Gastrocnemius medialis (tissue), 4 donors: ENCODE measurements around the gene RAB6B. TPM values are rescaled to one million over a fixed set of nuclear protein-coding genes. Genes with fewer than 3 reads are reported as not detected.
A peak's percentile ranks its signal among the peaks of the same experiment; 100 is the strongest.

Experiments used
- ATAC-seq, 2 donors: fragments of 150-250 bp; one replicate each; pipeline ENCODE4 v1.9.1; 2016
- DNase-seq, 2 donors: peaks; one replicate each; pipeline ENCODE4 v3.0.0-alpha.2; 2019
- H3K27ac ChIP-seq, 4 donors: fragments of 200-600 bp; sonication (generic); 1 replicate in 1 of 4; 2 replicates in 3 of 4; pipeline ENCODE4 v1.5.1; 2016 to 2018; ENCODE audit warnings: mild to moderate bottlenecking in 2 of 4, moderate library complexity in 1 of 4
- H3K27me3 ChIP-seq, 3 donors: fragments of 200-600 bp; sonication (generic) in 2 of 3; 1 replicate in 1 of 3; 2 replicates in 2 of 3; pipeline versions ENCODE4 v1.5.1 to v1.6.0; 2016 to 2019; ENCODE audit warnings: mild to moderate bottlenecking in 1 of 3, moderate library complexity in 1 of 3
- H3K36me3 ChIP-seq, 2 donors: fragments of 200-600 bp; sonication (generic) in 1 of 2; one replicate each; pipeline ENCODE4 v1.5.1; 2017 to 2018
- H3K4me1 ChIP-seq, 2 donors: fragments of 200-600 bp; sonication (generic) in 1 of 2; one replicate each; pipeline ENCODE4 v1.5.1; 2016 to 2017; ENCODE audit warnings: mild to moderate bottlenecking in 2 of 2
- H3K4me3 ChIP-seq, 4 donors: fragments of 200-600 bp; sonication (generic) in 3 of 4; 1 replicate in 1 of 4; 2 replicates in 3 of 4; pipeline ENCODE4 v1.5.1; 2016 to 2019; ENCODE audit warnings: mild to moderate bottlenecking in 2 of 4
- H3K9me3 ChIP-seq, 3 donors: fragments of 200-600 bp; sonication (generic) in 2 of 3; 1 replicate in 1 of 3; 2 replicates in 2 of 3; pipeline ENCODE4 v1.5.1; 2016 to 2019
- CTCF ChIP-seq, 5 experiments: fragments of 450-650 bp in 3 of 5; fragments of 200-600 bp in 2 of 5; sonication (generic) in 2 of 5; IDR thresholded peaks in 4 of 5; conservative IDR thresholded peaks in 1 of 5; 1 replicate in 4 of 5; 2 replicates in 1 of 5; pipeline ENCODE4 v1.5.1; 2016 to 2019; ENCODE audit warnings: antibody characterized with exemption in 5 of 5, mild to moderate bottlenecking in 3 of 5, moderate library complexity in 3 of 5
- POLR2A ChIP-seq, 2 donors: fragments of 450-650 bp; IDR thresholded peaks; one replicate each; pipeline ENCODE4 v1.6.1; 2017; ENCODE audit warnings: antibody characterized with exemption in 2 of 2, mild to moderate bottlenecking in 2 of 2, moderate library complexity in 2 of 2
- in situ Hi-C, 4 donors: fragments of 200-750 bp; cut with MboI; loops; one replicate each; pipeline versions ENCODE4 v1.15.0 to v1.8.0; 2017; ENCODE audit warnings: low sequenced_read_pairs in 4 of 4
- intact Hi-C: fragments of 100-400 bp; cut with DNase I; formaldehyde crosslinking; loops from one replicate; pipeline ENCODE4 v1.15.1; 2023; ENCODE audit warnings: low total_unique reads
- total RNA-seq, 4 donors: library from RNA; depleted of rRNA; stranded (reverse); fragments of >200 nt; gene quantifications; one replicate each; pipeline versions ENCODE4 v1.1.0 to v1.2.3, GENCODE V29; 2016

RAB6B gene
- total RNA-seq, 4 donors from 2014 or later: 0.31 to 1.1 (median 0.72) TPM

GRCh38 chr3:133825969-133826727 is 69.5 kb downstream of the RAB6B start:
- H3K9me3 ChIP-seq: no peaks in the 10 kb centered on the region
- intact Hi-C loops: no loop called here
- DNase-seq (no peak), ATAC-seq (no peak)
- no peaks in the 10 kb centered on the region for H3K4me1 ChIP-seq
- H3K4me3 ChIP-seq: no peak overlapping the region
- in situ Hi-C loops: no loop called here
- no peaks in the 10 kb centered on the region for H3K27me3 ChIP-seq
- no peak overlapping the region for H3K27ac ChIP-seq
- peaks cover 0 to 39% of the 10 kb centered on the region in 2 donors for H3K36me3 ChIP-seq
- no peak for TF ChIP-seq POLR2A (IDR thresholded peaks at IDR 0.05)

- no peaks in the 10 kb centered on the region for H3K9me3 ChIP-seq
- in situ Hi-C loops: loop anchor here in 1 of 4 donors (25.0 kb wide), 2 partner anchors 662 to 1113 kb away; partner anchors contain the start of genes ANAPC13, CEP63 and NPHP3
- H3K27me3 ChIP-seq: no peaks in the 10 kb centered on the region
- no peaks in the 10 kb centered on the region for H3K4me1 ChIP-seq
- peaks cover under 1 to 51% of the 10 kb centered on the region in 2 donors for H3K36me3 ChIP-seq
- H3K27ac ChIP-seq: no peak overlapping the region
- DNase-seq: no peak
- no peak for ATAC-seq
- H3K4me3 ChIP-seq: no peak overlapping the region
- intact Hi-C loops: no loop called here
- TF ChIP-seq POLR2A (IDR thresholded peaks at IDR 0.05) (no peak), CTCF (IDR thresholded peaks at IDR 0.05 in 4 of 5, conservative IDR thresholded peaks at IDR 0.05 in 1 of 5) (no peak)
Observed at GRCh38 chr3:133824961-133825485, 70.7 kb downstream of the RAB6B start.

GRCh38 chr3:133821767-133822638 is 73.7 kb downstream of the RAB6B start:
- H3K36me3 ChIP-seq: peaks cover 2 to 68% of the 10 kb centered on the region in 2 donors
- no peak overlapping the region for H3K27ac ChIP-seq
- in situ Hi-C loops (loop anchor here in 1 of 4 donors (25.0 kb wide), 2 partner anchors 665 to 1110 kb away; partner anchors contain the start of genes ANAPC13, CEP63 and NPHP3), intact Hi-C loops (no loop called here)
- no peak overlapping the region for H3K4me3 ChIP-seq
- no peaks in the 10 kb centered on the region for H3K9me3 ChIP-seq
- no peaks in the 10 kb centered on the region for H3K27me3 ChIP-seq
- no peaks in the 10 kb centered on the region for H3K4me1 ChIP-seq
- TF ChIP-seq POLR2A (IDR thresholded peaks at IDR 0.05): no peak
- no peak for TF ChIP-seq CTCF (IDR thresholded peaks at IDR 0.05 in 4 of 5, conservative IDR thresholded peaks at IDR 0.05 in 1 of 5)
- ATAC-seq (peak in 1 of 2 donors; percentile 53), DNase-seq (peak in 1 of 2 donors; percentile 52)

GRCh38 chr3:133820889-133821675 is 74.6 kb downstream of the RAB6B start:
- in situ Hi-C loops: loop anchor here in 1 of 4 donors (25.0 kb wide), 2 partner anchors 666 to 1109 kb away; partner anchors contain the start of genes ANAPC13, CEP63 and NPHP3
- intact Hi-C loops: no loop called here
- no peaks in the 10 kb centered on the region for H3K9me3 ChIP-seq
- peaks cover 2 to 76% of the 10 kb centered on the region in 2 donors for H3K36me3 ChIP-seq
- H3K4me1 ChIP-seq: no peaks in the 10 kb centered on the region
- ATAC-seq (no peak), DNase-seq (no peak)
- no peaks in the 10 kb centered on the region for H3K27me3 ChIP-seq
- TF ChIP-seq POLR2A (IDR thresholded peaks at IDR 0.05): no peak
- no peak for TF ChIP-seq CTCF (IDR thresholded peaks at IDR 0.05 in 4 of 5, conservative IDR thresholded peaks at IDR 0.05 in 1 of 5)
- no peak overlapping the region for H3K27ac ChIP-seq
- no peak overlapping the region for H3K4me3 ChIP-seq
